RKO (cell line): ENCODE results near the gene RDM1.

Experiments
- DNase-seq: peaks from one replicate; pipeline ENCODE4 v3.0.0-alpha.2; 2016; ENCODE audit warnings: low spot score

RDM1 gene

GRCh38 chr17:35932586-35932985 lies 2.0 kb upstream of the RDM1 start:
- DNase-seq: no peak

- DNase-seq: no peak
Measured at GRCh38 chr17:35931794-35932425, 1.3 kb upstream of the RDM1 start.

GRCh38 chr17:35927714-35928113 lies 2.9 kb downstream of the RDM1 start:
- DNase-seq: no peak

- no peak for DNase-seq
Measured at GRCh38 chr17:35923609-35924114, 6.9 kb downstream of the RDM1 start.

GRCh38 chr17:35920229-35920628 lies 10.3 kb downstream of the RDM1 start:
- DNase-seq: no peak

GRCh38 chr17:35918665-35919064 lies 11.9 kb downstream of the RDM1 start:
- DNase-seq: no peak

DNA sequence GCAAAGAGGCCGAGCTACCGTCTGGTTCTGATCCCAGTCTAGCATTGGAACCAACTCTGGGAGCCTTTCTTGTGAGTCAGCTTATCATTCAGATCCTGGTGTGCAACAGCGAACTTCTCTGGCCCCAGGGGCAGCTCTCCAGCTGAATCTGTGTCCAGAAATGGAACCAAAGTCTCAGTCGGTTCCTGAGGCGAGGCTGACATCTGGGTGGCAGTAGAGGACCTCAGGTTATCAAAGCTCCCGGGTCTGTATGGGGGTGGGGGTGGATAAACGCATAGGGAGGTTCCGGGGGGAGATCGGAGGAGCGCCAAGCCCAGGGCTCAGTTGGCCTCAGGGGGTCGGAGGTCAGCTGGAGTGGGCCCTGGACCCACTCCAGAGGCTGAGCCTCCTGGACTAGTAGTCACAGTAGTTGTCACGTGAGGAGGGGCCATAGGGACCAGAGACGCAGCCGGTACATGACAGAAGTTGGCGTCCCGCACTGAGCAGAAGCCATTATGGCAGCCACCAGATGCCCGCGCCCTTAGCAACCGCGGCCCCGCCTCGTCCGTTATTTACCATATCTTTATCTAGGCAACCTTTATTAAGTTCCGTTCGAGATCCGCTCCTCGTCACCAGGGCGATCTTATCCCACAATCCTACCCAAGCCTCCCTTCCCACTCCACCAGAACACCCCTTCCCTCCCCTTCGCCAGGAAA lies 12.9 kb downstream of the RDM1 start:
- no peak for DNase-seq

DNA sequence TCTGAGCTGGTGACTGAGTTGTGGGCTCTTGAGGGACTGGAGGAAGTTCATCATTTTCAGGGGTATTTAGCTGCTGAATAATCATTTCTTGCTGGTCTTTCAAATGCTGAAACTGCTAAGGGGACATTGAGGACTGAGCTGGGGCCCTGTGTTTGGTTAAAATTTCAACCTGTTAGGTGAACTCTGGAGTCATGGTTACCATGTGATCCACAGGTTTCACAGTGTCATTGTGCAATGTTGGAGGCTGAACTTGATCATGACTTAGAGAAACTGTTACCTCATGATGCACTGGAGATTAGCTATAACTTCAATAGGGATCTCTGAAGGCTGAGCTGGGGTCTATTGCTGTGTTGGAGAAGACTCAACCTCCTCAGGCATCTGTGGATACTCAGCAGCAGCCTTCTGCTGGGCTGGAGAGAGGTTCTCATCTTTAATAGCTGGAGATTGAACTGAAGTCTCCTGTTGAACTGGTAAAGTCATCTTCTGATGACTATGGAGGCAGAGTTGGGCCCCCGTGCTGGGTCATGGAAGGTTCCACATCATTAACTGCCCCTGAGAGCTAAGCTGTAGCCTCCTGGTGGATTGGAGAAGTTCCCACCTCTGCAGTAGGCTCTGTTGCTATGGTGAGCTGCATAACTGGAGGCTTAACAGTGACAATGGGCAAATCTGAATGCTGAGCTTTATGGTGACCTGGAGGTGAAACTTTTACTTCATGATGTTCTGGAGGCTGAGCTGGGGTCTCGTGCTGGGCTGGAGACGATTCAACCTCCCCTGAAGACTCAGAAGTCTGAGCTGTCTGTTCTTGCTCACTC lies 15.2 kb downstream of the RDM1 start:
- DNase-seq: no peak

DNA sequence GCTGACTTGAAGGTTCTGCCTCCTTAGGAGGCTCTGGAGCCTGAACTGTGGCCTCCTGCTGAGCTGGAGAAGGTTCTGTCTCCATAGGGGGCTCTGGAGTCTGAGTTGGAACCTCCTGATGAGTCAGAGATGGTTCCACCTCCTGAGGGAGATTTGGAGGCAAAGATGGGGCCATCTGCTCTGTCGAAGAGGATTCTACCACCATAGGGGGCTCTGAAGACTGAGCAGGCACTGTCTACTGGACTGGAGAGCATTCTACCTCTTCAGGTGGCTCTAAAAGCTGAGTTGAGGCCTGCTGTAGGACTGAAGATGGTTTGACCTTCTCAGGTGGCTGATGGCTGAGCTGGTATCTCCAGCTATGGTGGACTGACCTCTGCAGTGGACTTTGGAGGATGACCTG lies 16.2 kb downstream of the RDM1 start:
- no peak for DNase-seq

DNA sequence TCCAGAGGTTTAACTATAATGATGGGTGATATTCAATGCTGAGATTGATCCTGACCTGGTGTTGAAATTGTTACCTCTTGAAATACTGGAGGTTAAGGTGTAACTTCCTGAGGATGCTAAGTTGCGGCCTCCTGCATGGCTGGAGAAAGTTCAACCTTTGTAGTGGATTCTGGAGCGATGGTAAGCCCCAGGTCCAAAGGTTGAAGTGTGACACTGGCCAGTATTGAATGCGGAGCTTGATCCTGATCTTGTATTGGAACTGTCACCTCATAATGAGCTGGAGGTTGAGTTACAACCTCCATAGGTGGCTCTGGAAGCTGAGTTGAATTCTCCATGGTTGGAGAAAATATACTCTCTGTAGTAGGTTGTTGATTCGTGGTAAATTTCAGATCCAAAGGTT lies 17.0 kb downstream of the RDM1 start:
- DNase-seq: no peak

GRCh38 chr17:35912942-35913341 lies 17.6 kb downstream of the RDM1 start:
- no peak for DNase-seq

- no peak for DNase-seq
Measured at GRCh38 chr17:35912339-35912912, 18.1 kb downstream of the RDM1 start.

DNA sequence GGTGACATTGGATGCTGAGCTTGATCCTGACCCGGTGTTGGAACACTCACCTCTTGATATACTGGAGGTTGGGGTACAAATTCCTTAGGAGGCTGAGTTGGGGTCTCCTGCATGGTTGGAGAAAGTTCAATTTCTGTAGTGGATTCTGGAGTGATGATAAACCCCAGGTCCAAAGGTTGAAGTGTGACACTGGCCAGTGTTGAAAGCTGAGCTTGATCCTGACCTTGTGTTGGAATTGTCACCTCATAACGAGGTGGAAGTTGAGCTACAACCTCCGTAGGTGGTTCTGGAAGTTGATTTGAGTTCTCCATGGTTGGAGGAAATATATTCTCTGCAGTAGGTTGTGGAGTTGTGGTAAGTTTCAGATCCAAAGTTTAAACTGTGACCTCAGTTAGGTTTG lies 21.2 kb downstream of the RDM1 start:
- DNase-seq: no peak

DNA sequence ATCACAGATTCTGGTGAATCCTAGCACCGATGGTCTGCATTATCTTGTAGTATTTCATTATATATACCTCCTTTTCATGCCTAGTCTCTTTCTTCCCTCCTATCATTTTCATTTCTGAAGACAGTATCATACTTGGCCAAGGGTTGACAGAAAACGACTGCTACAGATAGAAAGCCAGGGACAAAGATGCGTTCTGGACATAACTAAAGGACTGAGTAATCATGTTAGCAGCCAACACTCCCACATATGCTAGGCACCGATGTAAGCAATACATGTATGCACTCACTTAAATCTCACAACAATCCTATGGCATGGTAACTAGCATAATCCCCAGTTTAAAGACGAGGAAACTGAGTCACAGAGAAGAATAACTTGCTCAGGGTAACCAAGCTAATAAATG lies 22.9 kb downstream of the RDM1 start:
- DNase-seq: no peak

DNA sequence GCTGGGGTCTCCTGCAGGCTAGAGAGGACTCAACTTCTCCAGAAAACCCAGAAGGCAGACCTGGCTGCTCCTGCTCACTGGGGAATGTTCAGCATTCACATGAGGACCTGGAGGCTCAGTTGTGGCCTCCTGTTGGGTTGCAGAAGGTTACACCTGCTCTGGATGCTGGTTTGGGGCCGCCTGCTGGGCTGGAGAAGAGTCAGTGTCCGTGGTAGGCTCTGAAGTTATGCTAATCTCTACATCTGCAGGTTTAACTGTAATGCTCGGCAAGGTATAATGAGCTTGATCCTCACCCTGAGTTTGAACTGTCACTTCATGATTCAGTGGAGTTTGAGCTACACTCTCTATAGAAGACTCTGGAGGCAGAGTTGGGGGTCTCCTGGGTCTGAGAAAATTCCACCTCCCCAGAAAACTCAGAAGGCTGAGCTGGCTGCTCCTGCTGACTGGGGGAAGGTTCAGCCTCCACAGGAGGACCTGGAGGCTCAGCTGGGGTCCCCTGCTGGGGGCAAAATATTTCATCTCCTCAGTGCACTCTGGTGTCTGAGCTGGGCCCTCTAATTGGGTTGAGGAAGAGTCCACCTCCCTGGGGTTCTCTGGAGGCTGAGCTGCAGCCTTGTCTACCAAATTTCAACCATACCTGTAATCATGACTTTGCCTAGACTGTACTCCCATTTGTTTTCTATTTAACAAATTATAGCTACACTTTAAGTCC lies 23.5 kb downstream of the RDM1 start:
- no peak for DNase-seq

DNA sequence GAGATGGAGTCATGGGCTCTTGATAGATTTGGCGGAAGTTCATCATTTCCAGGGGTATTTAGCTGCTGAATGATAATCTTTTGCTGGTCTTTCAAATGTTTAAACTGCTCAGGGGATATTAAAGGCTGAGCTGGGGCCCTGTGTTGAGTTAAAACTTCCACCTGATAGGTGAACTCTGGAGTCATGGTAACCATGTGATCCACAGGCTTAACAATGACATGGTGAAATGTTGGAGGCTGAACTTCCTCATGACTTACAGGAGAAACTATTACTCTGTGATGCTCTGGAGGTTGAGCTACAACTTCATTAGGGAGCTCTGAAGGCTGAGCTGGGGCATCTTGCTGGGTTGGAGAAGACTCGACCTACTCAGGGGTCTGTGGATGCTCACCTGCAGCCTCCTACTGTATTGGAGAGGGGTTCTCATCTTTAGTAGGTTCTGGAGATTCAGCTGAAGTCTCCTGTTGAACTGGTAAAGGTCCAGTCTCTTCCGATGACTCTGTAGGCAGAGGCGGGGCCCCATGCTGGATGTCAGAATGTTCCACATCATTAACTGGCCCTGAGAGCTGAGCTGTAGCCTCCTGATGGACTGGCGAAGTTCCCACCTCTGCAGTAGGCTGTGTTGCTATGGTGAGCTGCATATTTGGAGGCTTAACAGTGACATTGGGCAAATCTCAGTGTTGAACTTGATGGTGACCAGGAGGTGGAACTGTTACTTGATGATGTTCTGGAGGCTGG lies 24.2 kb downstream of the RDM1 start:
- DNase-seq: no peak

- no peak for DNase-seq
Measured at GRCh38 chr17:35903451-35903850, 27.1 kb downstream of the RDM1 start.

GRCh38 chr17:35901631-35902175 lies 28.9 kb downstream of the RDM1 start:
- no peak for DNase-seq

DNA sequence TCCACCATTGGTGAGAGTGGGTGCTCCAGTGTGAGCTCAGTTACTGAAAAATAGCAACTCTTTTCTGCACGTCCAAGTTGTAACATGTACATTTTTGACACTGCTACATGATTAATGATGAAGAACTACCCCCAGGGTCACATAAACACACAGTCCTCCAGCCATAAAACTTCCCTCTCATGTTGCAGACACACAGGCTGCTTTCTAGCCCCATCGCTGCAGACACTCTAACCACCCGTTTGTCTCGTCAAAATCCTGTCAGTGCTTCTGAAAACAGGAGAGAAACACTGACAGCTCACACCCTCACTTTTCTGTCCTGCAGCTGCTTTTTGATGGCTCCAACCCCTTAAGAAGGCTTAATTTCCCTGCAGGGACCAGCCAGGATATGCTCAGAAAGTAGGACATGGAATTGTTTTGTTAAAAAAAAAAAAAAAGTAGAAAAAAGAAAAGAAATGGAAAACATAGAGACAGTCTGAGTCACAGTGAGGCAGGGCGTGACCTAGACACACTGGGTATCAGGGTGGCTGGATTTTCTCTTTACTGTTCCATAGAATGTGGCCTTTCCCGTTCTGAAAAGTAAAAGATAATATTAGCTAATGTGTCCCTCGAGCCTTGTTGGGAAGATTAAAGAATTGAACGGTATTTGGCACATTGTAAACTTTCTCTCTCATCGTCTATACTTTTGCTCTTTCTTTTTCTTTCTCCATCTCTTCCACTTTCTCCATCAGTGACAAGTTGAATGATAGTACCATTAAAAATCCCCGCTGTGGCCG lies 29.7 kb downstream of the RDM1 start:
- no peak for DNase-seq

- no peak for DNase-seq
Measured at GRCh38 chr17:35900280-35900679, 30.3 kb downstream of the RDM1 start.
